HepG2 (cell line): ENCODE results near the gene RIPK3. TPM values are rescaled to one million over a fixed set of nuclear protein-coding genes. Genes with fewer than 3 reads are reported as not detected.

Source experiments
- GATA4 ChIP-seq: sonication (generic); IDR thresholded peaks from 2 replicates; pipeline ENCODE4 v1.6.1; 2016; ENCODE audit warnings: antibody characterized with exemption, low read depth, borderline replicate concordance
- IKZF1 ChIP-seq: fragments of 450-650 bp; IDR thresholded peaks from 2 replicates; pipeline ENCODE4 v1.7.1; 2016
- JUNB ChIP-seq: sonication (generic); formaldehyde crosslinking; IDR thresholded peaks from 2 replicates; pipeline ENCODE4 v1.8.0; 2022; ENCODE audit warnings: missing genetic modification reagents, mild to moderate bottlenecking, borderline replicate concordance
- JUND ChIP-seq: sonication (generic); formaldehyde crosslinking; IDR thresholded peaks from 2 replicates; pipeline ENCODE4 v1.8.0; 2022; ENCODE audit warnings: mild to moderate bottlenecking, missing genetic modification reagents
- KLF11 ChIP-seq: IDR thresholded peaks from 2 replicates; pipeline ENCODE4 v1.6.1; 2016; ENCODE audit warnings: missing compliant biosample characterization
- MTA1 ChIP-seq: sonication (generic); formaldehyde crosslinking; IDR thresholded peaks from 2 replicates; pipeline ENCODE4 v1.4.0; 2020; ENCODE audit warnings: missing genetic modification reagents, mild to moderate bottlenecking, borderline replicate concordance
- NR2F1 ChIP-seq, 2 experiments: fragments of 450-650 bp in 1 of 2; formaldehyde crosslinking in 1 of 2; IDR thresholded peaks; 2 replicates each; pipeline versions ENCODE4 v1.5.0 to v1.6.1; 2016 to 2020; ENCODE audit warnings: mild to moderate bottlenecking in 1 of 2, missing compliant biosample characterization in 1 of 2, missing genetic modification reagents in 1 of 2, moderate library complexity in 1 of 2
- PCBP1 ChIP-seq: fragments of 200-400 bp; formaldehyde crosslinking; IDR thresholded peaks from 2 replicates; pipeline ENCODE4 v1.6.1; 2017; ENCODE audit warnings: mild to moderate bottlenecking, low read depth, low read length, borderline replicate concordance
- PITX1 ChIP-seq: sonication (generic); formaldehyde crosslinking; IDR thresholded peaks from 2 replicates; pipeline ENCODE4 v1.5.1; 2020; ENCODE audit warnings: mild to moderate bottlenecking, missing genetic modification reagents
- SALL1 ChIP-seq: sonication (generic); formaldehyde crosslinking; IDR thresholded peaks from 2 replicates; pipeline ENCODE4 v1.8.0; 2022; ENCODE audit warnings: mild to moderate bottlenecking, missing genetic modification reagents
- SKI ChIP-seq: fragments of 450-650 bp; IDR thresholded peaks from one replicate; pipeline ENCODE4 v1.6.1; 2018; ENCODE audit warnings: mild to moderate bottlenecking; ENCODE audit not compliant: partially characterized antibody
- TGIF2 ChIP-seq: IDR thresholded peaks from 2 replicates; pipeline ENCODE4 v1.6.1; 2016; ENCODE audit warnings: control low read depth, missing compliant biosample characterization
- THAP11 ChIP-seq: IDR thresholded peaks from 2 replicates; pipeline ENCODE4 v1.6.1; 2016; ENCODE audit warnings: missing biosample characterization, missing genetic modification reagents
- ZFY ChIP-seq: sonication (generic); formaldehyde crosslinking; IDR thresholded peaks from 2 replicates; pipeline ENCODE4 v1.4.0; 2020; ENCODE audit warnings: missing genetic modification reagents
- ZNF343 ChIP-seq: sonication (generic); formaldehyde crosslinking; IDR thresholded peaks from 2 replicates; pipeline ENCODE4 v1.4.0; 2020; ENCODE audit warnings: mild to moderate bottlenecking, missing genetic modification reagents
- ZNF44 ChIP-seq: sonication (generic); formaldehyde crosslinking; IDR thresholded peaks from 2 replicates; pipeline ENCODE4 v1.5.1; 2020; ENCODE audit warnings: mild to moderate bottlenecking, missing genetic modification reagents
- ZNF484 ChIP-seq: sonication (generic); formaldehyde crosslinking; IDR thresholded peaks from 2 replicates; pipeline ENCODE4 v1.5.1; 2020; ENCODE audit warnings: mild to moderate bottlenecking, low read depth, missing genetic modification reagents, borderline replicate concordance
- ZNF652 ChIP-seq: IDR thresholded peaks from 2 replicates; pipeline ENCODE4 v1.6.1; 2016; ENCODE audit warnings: low read depth, borderline replicate concordance
- ZNF660 ChIP-seq: sonication (generic); formaldehyde crosslinking; IDR thresholded peaks from 2 replicates; pipeline ENCODE4 v1.5.1; 2020; ENCODE audit warnings: mild to moderate bottlenecking, low read depth, missing genetic modification reagents, borderline replicate concordance
- ZSCAN21 ChIP-seq: sonication (generic); formaldehyde crosslinking; IDR thresholded peaks from 2 replicates; pipeline ENCODE4 v1.8.0; 2022; ENCODE audit warnings: mild to moderate bottlenecking, missing genetic modification reagents, moderate library complexity, borderline replicate concordance
- ZZZ3 ChIP-seq: sonication (generic); formaldehyde crosslinking; IDR thresholded peaks from 2 replicates; pipeline ENCODE4 v1.4.0; 2020; ENCODE audit warnings: missing genetic modification reagents, mild to moderate bottlenecking, borderline replicate concordance
- polyA plus RNA-seq, 8 experiments: library from polyadenylated mRNA; depleted of rRNA in 3 of 8; stranded (reverse) in 7 of 8; unstranded in 1 of 8; fragments of >200 nt; fragmentation: Illumina TruSeq in 4 of 8; extraction: Trizol in 4 of 8; gene quantifications; 2 replicates each; pipeline versions ENCODE4 v1.2.1 to v1.2.3, GENCODE V29; 2011 to 2016; ENCODE audit warnings: low read depth in 4 of 8, missing spikeins in 1 of 8, mixed read lengths in 1 of 8; ENCODE audit not compliant: insufficient read depth in 1 of 8
- total RNA-seq, 5 experiments: library from RNA; depleted of rRNA; stranded (reverse); fragments of >200 nt; fragmentation: Illumina TruSeq; extraction: Trizol; gene quantifications; 2 replicates each; pipeline ENCODE4 v1.2.3, GENCODE V29; 2016; ENCODE audit warnings: low read depth in 1 of 5
- TF ChIP-seq, protein P1 (sequence below): IDR thresholded peaks from 2 replicates; pipeline ENCODE4 v1.6.1; 2016; ENCODE audit warnings: missing biosample characterization, missing genetic modification reagents, low read depth
- TF ChIP-seq, protein P2 (sequence below): sonication (generic); formaldehyde crosslinking; IDR thresholded peaks from 2 replicates; pipeline ENCODE4 v1.4.0; 2020; ENCODE audit warnings: missing genetic modification reagents; ENCODE audit errors: not compliant biosample characterization
- TF ChIP-seq, protein P3 (sequence below): sonication (generic); formaldehyde crosslinking; IDR thresholded peaks from 2 replicates; pipeline ENCODE4 v1.5.0; 2020; ENCODE audit warnings: mild to moderate bottlenecking, low read depth, missing genetic modification reagents, borderline replicate concordance
- TF ChIP-seq, protein P4 (sequence below): sonication (generic); formaldehyde crosslinking; IDR thresholded peaks from 2 replicates; pipeline ENCODE4 v1.4.0; 2020; ENCODE audit warnings: mild to moderate bottlenecking, low read depth, missing genetic modification reagents

The RIPK3 gene
- total and polyA plus RNA-seq, 2 of the 13 experiments (the other 11 are each of a cell fraction or from before 2014, with no cell fraction given), result not detected

DNA sequence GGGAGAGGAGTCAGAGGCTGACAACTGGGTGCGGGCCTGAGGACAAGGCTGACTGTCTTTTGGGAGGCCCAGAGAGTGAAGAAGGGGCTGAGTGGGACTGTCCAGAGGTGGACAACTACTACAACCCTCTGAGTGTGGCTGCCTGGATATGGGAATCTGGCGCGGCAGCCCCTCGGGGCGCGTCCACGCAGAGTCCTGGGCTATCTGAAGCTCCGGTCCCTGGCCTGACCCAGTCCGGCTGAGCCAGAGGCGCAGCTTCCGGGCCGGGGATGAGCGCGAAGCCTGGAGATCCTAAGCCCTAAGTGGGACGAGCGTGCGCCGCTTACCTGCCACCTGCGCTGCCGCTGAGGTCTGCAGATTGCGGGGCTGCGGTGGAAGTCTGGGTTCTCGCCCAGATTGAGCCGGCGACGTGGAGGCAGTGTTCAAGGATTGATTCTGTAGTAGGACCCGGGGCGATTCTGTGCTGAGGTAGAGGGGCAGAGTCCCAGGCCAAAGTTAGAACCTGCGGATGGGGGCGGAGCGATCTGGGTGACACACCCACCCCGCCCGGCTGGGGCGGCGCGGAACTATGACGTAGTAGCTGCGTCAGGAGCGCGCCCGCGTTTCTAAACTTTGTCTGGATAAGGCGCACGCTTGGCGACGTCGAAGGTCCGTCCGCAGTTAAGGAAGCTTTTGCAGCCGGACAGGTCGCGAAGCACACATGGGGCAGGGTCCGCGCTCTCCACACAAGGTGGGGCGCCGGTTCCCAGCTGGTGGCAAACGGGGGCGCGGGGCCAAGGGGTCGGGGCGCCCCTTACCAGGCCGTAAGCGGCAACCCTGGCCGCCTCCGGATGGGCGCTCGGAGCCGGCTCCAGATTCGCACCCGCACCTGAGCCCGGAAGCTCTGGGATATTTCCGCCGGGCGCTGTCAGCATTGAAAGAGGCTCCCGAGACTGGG, 40.3 kb downstream of the RIPK3 start, which contains the start of the genes DHRS1 and NOP9 (continued):
- peak; percentile 82; the same call in 1 of the 2 replicates for TF ChIP-seq PCBP1
- peak; percentile 95 for TF ChIP-seq THAP11
- peak; percentile 96; the same call in 1 of the 2 replicates for TF ChIP-seq SALL1
- peak; percentile 96 for TF ChIP-seq ZZZ3 (CRISPR knock-in tag)
- TF ChIP-seq, protein P1, sequence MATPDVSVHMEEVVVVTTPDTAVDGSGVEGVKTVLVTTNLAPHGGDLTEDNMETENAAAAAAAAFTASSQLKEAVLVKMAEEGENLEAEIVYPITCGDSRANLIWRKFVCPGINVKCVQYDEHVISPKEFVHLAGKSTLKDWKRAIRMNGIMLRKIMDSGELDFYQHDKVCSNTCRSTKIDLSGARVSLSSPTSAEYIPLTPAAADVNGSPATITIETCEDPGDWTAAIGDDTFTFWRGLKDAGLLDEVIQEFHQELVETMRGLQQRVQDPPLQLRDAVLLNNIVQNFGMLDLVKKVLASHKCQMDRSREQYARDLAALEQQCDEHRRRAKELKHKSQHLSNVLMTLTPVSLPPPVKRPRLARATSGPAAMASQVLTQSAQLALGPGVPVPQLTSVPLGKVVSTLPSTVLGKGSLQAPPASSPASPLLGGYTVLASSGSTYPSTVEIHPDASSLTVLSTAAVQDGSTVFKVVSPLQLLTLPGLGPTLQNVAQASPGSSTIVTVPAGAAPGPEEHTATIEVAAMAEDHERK, result peak; percentile 76
- TF ChIP-seq KLF11 (CRISPR knock-in tag), result peak; percentile 84; the same call in 1 of the 2 replicates
- TF ChIP-seq, protein P2, sequence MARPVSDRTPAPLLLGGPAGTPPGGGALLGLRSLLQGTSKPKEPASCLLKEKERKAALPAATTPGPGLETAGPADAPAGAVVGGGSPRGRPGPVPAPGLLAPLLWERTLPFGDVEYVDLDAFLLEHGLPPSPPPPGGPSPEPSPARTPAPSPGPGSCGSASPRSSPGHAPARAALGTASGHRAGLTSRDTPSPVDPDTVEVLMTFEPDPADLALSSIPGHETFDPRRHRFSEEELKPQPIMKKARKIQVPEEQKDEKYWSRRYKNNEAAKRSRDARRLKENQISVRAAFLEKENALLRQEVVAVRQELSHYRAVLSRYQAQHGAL (CRISPR knock-in tag), result peak; percentile 99
- no peak for TF ChIP-seq IKZF1
- TF ChIP-seq, protein P3, sequence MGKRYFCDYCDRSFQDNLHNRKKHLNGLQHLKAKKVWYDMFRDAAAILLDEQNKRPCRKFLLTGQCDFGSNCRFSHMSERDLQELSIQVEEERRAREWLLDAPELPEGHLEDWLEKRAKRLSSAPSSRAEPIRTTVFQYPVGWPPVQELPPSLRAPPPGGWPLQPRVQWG (CRISPR knock-in tag), result no peak
- TF ChIP-seq JUND (CRISPR knock-in tag), result peak; percentile 74; the same call in 1 of the 2 replicates
- peak; percentile 79; the same call in 1 of the 2 replicates for TF ChIP-seq GATA4
- TF ChIP-seq MTA1, result peak; percentile 97
- peak; percentile 97 for TF ChIP-seq ZFY
- no peak; the same call in 1 of the 2 replicates for TF ChIP-seq ZNF660 (CRISPR knock-in tag)
- TF ChIP-seq ZNF484, result 0 out of 2 replicates have a peak, but pooled peaks have one; percentile 80
- TF ChIP-seq ZNF652 (CRISPR knock-in tag), result peak; percentile 56; the same call in 1 of the 2 replicates
- peak; percentile 100 for TF ChIP-seq ZNF44
- TF ChIP-seq ZNF343 (CRISPR knock-in tag), result peak; percentile 93
- peak; percentile 59 for TF ChIP-seq TGIF2
- TF ChIP-seq PITX1 (CRISPR knock-in tag), result peak; percentile 94
- TF ChIP-seq, protein P4, sequence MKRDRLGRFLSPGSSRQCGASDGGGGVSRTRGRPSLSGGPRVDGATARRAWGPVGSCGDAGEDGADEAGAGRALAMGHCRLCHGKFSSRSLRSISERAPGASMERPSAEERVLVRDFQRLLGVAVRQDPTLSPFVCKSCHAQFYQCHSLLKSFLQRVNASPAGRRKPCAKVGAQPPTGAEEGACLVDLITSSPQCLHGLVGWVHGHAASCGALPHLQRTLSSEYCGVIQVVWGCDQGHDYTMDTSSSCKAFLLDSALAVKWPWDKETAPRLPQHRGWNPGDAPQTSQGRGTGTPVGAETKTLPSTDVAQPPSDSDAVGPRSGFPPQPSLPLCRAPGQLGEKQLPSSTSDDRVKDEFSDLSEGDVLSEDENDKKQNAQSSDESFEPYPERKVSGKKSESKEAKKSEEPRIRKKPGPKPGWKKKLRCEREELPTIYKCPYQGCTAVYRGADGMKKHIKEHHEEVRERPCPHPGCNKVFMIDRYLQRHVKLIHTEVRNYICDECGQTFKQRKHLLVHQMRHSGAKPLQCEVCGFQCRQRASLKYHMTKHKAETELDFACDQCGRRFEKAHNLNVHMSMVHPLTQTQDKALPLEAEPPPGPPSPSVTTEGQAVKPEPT (CRISPR knock-in tag), result peak; percentile 83; the same call in 1 of the 2 replicates
- no peak for TF ChIP-seq JUNB
- TF ChIP-seq SKI, result peak; percentile 75
- TF ChIP-seq NR2F1 (CRISPR knock-in tag; IDR thresholded peaks at IDR 0.05), result no peak; a peak in 3 of 4 replicates
- peak; percentile 98 for TF ChIP-seq ZSCAN21
